HepG2 (cell line): ENCODE data around the gene COMMD1.

Source experiments
- FOXJ3 ChIP-seq: sonication (generic); formaldehyde crosslinking; IDR thresholded peaks from 2 replicates; pipeline ENCODE4 v1.4.0; 2020; ENCODE audit warnings: missing genetic modification reagents, mild to moderate bottlenecking, borderline replicate concordance
- MAFG ChIP-seq: sonication (generic); formaldehyde crosslinking; IDR thresholded peaks from 2 replicates; pipeline ENCODE4 v1.5.1; 2020; ENCODE audit warnings: mild to moderate bottlenecking, missing genetic modification reagents
- NONO ChIP-seq, 2 experiments: fragments of 450-650 bp in 1 of 2; sonication (generic) in 1 of 2; formaldehyde crosslinking in 1 of 2; IDR thresholded peaks in 1 of 2; conservative IDR thresholded peaks in 1 of 2; 2 replicates each; pipeline versions ENCODE4 v1.6.1 to v1.8.0; 2017 to 2022; ENCODE audit warnings: mild to moderate bottlenecking in 1 of 2, missing genetic modification reagents in 1 of 2, moderate library complexity in 1 of 2
- RAD21 ChIP-seq: fragments of 450-650 bp; formaldehyde crosslinking; IDR thresholded peaks from 2 replicates; pipeline ENCODE4 v1.5.0; 2020; ENCODE audit warnings: mild to moderate bottlenecking
- SIN3A ChIP-seq: IDR thresholded peaks from 2 replicates; pipeline ENCODE4 v1.6.1; 2011; ENCODE audit warnings: low read depth, mild to moderate bottlenecking, control low read depth, low read length, borderline replicate concordance
- TF ChIP-seq, protein P1 (sequence below): sonication (generic); formaldehyde crosslinking; IDR thresholded peaks from 2 replicates; pipeline ENCODE4 v1.4.0; 2020; ENCODE audit warnings: missing genetic modification reagents
- TF ChIP-seq, protein P2 (sequence below): IDR thresholded peaks from 2 replicates; pipeline ENCODE4 v1.6.1; 2016
- TF ChIP-seq, protein P3 (sequence below): sonication (generic); formaldehyde crosslinking; IDR thresholded peaks from 2 replicates; pipeline ENCODE4 v1.9.0; 2021; ENCODE audit warnings: missing genetic modification reagents, mild to moderate bottlenecking, borderline replicate concordance

DNA sequence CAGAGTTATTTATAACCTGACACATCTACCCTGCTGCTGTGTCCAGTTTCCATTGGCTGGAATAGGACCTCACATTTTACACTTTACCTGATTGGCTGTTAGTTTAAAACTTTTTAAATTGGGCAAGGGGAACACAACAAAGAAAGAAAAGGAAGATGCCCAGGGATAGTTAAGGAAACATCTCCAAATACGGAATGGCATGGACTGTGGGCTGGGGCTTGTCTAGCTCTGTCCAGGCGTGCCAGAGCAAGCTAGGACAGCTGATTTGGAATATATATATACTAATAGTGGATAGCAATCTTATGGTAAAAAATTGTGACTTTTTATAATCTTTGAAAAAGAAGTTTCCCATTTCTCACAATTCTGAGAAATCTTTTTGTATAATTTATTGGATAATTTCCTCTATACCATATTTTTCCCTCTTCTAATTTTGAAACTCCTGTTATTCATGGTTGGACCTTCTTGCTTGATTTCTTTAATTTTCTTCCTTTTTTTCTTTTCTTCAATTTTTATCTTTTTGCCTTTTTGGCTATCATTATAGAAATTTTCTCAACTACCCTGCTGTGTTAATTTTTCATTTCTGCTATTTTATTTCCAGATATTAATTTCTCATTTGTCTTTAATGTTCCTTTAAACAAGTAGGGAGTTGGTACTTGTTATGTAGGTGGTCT lies 55.9 kb downstream of the COMMD1 start:
- no peak for TF ChIP-seq RAD21 (CRISPR knock-in tag)
- TF ChIP-seq, protein P1, sequence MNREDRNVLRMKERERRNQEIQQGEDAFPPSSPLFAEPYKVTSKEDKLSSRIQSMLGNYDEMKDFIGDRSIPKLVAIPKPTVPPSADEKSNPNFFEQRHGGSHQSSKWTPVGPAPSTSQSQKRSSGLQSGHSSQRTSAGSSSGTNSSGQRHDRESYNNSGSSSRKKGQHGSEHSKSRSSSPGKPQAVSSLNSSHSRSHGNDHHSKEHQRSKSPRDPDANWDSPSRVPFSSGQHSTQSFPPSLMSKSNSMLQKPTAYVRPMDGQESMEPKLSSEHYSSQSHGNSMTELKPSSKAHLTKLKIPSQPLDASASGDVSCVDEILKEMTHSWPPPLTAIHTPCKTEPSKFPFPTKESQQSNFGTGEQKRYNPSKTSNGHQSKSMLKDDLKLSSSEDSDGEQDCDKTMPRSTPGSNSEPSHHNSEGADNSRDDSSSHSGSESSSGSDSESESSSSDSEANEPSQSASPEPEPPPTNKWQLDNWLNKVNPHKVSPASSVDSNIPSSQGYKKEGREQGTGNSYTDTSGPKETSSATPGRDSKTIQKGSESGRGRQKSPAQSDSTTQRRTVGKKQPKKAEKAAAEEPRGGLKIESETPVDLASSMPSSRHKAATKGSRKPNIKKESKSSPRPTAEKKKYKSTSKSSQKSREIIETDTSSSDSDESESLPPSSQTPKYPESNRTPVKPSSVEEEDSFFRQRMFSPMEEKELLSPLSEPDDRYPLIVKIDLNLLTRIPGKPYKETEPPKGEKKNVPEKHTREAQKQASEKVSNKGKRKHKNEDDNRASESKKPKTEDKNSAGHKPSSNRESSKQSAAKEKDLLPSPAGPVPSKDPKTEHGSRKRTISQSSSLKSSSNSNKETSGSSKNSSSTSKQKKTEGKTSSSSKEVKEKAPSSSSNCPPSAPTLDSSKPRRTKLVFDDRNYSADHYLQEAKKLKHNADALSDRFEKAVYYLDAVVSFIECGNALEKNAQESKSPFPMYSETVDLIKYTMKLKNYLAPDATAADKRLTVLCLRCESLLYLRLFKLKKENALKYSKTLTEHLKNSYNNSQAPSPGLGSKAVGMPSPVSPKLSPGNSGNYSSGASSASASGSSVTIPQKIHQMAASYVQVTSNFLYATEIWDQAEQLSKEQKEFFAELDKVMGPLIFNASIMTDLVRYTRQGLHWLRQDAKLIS (CRISPR knock-in tag): no peak
- no peak for TF ChIP-seq MAFG
- TF ChIP-seq FOXJ3 (CRISPR knock-in tag): no peak
- TF ChIP-seq, protein P2, sequence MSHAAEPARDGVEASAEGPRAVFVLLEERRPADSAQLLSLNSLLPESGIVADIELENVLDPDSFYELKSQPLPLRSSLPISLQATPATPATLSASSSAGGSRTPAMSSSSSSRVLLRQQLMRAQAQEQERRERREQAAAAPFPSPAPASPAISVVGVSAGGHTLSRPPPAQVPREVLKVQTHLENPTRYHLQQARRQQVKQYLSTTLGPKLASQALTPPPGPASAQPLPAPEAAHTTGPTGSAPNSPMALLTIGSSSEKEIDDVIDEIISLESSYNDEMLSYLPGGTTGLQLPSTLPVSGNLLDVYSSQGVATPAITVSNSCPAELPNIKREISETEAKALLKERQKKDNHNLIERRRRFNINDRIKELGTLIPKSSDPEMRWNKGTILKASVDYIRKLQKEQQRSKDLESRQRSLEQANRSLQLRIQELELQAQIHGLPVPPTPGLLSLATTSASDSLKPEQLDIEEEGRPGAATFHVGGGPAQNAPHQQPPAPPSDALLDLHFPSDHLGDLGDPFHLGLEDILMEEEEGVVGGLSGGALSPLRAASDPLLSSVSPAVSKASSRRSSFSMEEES (CRISPR knock-in tag): no peak
- TF ChIP-seq SIN3A: no peak
- TF ChIP-seq NONO (IDR thresholded peaks at IDR 0.05): no peak
- TF ChIP-seq NONO (CRISPR knock-in tag; conservative IDR thresholded peaks at IDR 0.05): no peak
- TF ChIP-seq, protein P3, sequence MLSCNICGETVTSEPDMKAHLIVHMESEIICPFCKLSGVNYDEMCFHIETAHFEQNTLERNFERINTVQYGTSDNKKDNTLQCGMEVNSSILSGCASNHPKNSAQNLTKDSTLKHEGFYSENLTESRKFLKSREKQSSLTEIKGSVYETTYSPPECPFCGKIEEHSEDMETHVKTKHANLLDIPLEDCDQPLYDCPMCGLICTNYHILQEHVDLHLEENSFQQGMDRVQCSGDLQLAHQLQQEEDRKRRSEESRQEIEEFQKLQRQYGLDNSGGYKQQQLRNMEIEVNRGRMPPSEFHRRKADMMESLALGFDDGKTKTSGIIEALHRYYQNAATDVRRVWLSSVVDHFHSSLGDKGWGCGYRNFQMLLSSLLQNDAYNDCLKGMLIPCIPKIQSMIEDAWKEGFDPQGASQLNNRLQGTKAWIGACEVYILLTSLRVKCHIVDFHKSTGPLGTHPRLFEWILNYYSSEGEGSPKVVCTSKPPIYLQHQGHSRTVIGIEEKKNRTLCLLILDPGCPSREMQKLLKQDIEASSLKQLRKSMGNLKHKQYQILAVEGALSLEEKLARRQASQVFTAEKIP (CRISPR knock-in tag): no peak
